ENCODE results near the gene NRGN. TPM values are rescaled to one million over a fixed set of nuclear protein-coding genes. Genes with fewer than 3 reads are reported as not detected.

Gene NRGN
- total RNA-seq, 1 experiment from 2014 or later, result 5.8 TPM

DNA sequence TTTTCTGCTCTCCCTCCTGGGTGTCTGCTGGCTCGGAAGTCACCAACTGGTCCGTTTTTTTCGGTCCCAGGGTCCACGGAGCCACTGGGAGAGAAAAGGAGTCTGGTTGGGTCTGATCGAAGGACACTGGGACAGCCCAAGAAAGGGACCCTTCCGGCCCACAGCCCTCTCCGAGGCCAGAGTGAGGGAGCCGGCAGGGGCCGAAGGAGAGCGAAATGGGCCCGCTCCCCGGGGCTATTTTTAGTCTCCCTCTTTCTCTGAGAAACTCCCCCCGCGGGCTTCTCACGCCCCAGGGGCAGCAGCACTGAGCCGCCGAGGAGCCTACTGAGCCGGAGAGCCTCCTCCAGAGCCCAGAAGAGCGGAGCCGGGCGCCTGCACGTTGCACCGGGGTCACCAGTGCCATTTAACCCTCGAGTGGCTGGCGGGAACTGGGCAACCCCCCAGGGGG lies 20.5 kb downstream of the NRGN start:
- H3K4me1 Mint-ChIP-seq (ENCODE audit: low read depth, unreplicated experiment), result peaks cover 8% of the 10 kb centered on the region
- H3K9me3 Mint-ChIP-seq (ENCODE audit: low read depth, unreplicated experiment), result no peaks in the 10 kb centered on the region
- H3K27me3 Mint-ChIP-seq (ENCODE audit: unreplicated experiment), result no peaks in the 10 kb centered on the region
- no peak overlapping the region for H3K4me3 Mint-ChIP-seq (ENCODE audit: low read depth, unreplicated experiment)
- peaks cover 16% of the 10 kb centered on the region for H3K36me3 Mint-ChIP-seq (ENCODE audit: insufficient read depth, unreplicated experiment)
- H3K27ac Mint-ChIP-seq (ENCODE audit: unreplicated experiment), result no peak overlapping the region
- CTCF ChIA-PET, result no interaction called here
- intact Hi-C loops (cut with micrococcal nuclease; ENCODE audit: unreplicated experiment), result loop anchor here (5.0 kb wide), 1 partner anchor 37 kb away; no protein-coding TSS in a partner anchor
- no peak for TF ChIP-seq CTCF (IDR thresholded peaks at IDR 0.05; ENCODE audit: unreplicated experiment)
- DNase-seq, result no peak
- BruUV-seq (replicated peaks), result no TSS peak

GRCh38 chr11:124760806-124761205 lies 21.1 kb downstream of the NRGN start:
- no peak for TF ChIP-seq CTCF (IDR thresholded peaks at IDR 0.05; ENCODE audit: unreplicated experiment)
- H3K4me3 Mint-ChIP-seq (ENCODE audit: low read depth, unreplicated experiment), result no peak overlapping the region
- peaks cover 8% of the 10 kb centered on the region for H3K4me1 Mint-ChIP-seq (ENCODE audit: low read depth, unreplicated experiment)
- BruUV-seq (replicated peaks), result no TSS peak
- DNase-seq, result no peak
- CTCF ChIA-PET, result interaction anchor here (2.9 kb wide), 1 partner anchor 14 kb away, joined by 13 read pairs; no protein-coding TSS in a partner anchor
- intact Hi-C loops (cut with micrococcal nuclease; ENCODE audit: unreplicated experiment), result loop anchor here (5.0 kb wide), 1 partner anchor 36 kb away; no protein-coding TSS in a partner anchor
- no peaks in the 10 kb centered on the region for H3K9me3 Mint-ChIP-seq (ENCODE audit: low read depth, unreplicated experiment)
- peaks cover 16% of the 10 kb centered on the region for H3K36me3 Mint-ChIP-seq (ENCODE audit: insufficient read depth, unreplicated experiment)
- no peaks in the 10 kb centered on the region for H3K27me3 Mint-ChIP-seq (ENCODE audit: unreplicated experiment)
- no peak overlapping the region for H3K27ac Mint-ChIP-seq (ENCODE audit: unreplicated experiment)

- Mint-ChIP-seq H3K36me3 (ENCODE audit: insufficient read depth, unreplicated experiment) (peaks cover 16% of the 10 kb centered on the region), H3K4me3 (ENCODE audit: low read depth, unreplicated experiment) (peak overlapping the region; percentile 72), H3K9me3 (ENCODE audit: low read depth, unreplicated experiment) (no peaks in the 10 kb centered on the region), H3K27ac (ENCODE audit: unreplicated experiment) (no peak overlapping the region), H3K27me3 (ENCODE audit: unreplicated experiment) (no peaks in the 10 kb centered on the region), H3K4me1 (ENCODE audit: low read depth, unreplicated experiment) (peaks cover 8% of the 10 kb centered on the region)
- BruUV-seq (replicated peaks), result no TSS peak
- TF ChIP-seq CTCF (IDR thresholded peaks at IDR 0.05; ENCODE audit: unreplicated experiment), result no peak
- DNase-seq, result no peak
- CTCF ChIA-PET, result interaction anchor here (2.9 to 3.0 kb wide), 2 partner anchors 15 to 92 kb away, joined by 13 to 16 read pairs; no protein-coding TSS in a partner anchor
- intact Hi-C loops (cut with micrococcal nuclease; ENCODE audit: unreplicated experiment), result loop anchor here (2.0 to 5.0 kb wide), 2 partner anchors 15 to 36 kb away; no protein-coding TSS in a partner anchor
These were observed 21.8 kb downstream of the NRGN start for GRCh38 chr11:124761301-124762104.

DNA sequence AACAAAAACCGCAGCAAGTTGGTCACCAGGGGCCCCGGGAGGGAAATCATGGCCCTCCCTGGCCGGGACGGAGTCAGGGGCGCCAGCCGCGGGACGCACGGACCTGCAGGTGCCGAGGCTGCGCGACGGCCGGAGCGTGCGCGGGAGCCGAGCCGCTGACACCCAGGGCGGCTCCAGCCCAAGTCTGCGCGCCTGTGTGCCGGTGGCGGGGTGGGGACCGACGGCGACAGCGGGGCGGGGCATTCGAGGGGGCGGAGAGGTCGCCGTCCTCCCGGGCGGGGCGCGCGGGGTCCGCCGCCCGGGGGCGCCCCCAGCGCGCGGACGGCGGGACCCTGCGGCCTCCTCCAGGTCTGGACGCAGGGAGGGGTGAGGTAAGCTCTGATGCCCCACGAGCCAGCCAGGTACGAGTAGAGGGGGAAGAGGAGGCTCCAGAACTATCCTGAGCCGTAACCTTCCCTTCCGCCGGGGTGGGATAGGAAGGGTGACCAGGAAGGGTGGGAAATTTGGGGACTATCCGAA lies 22.4 kb downstream of the NRGN start, which contains the start of gene ESAM:
Gene ESAM, minus strand, starts transcription at position 186 of the 519 bp plus-strand sequence. Its CDS starts 136 bp downstream, at position 50.
- intact Hi-C loops (cut with micrococcal nuclease; ENCODE audit: unreplicated experiment), result loop anchor here (2.0 to 5.0 kb wide), 2 partner anchors 15 to 35 kb away; no protein-coding TSS in a partner anchor
- Mint-ChIP-seq H3K36me3 (ENCODE audit: insufficient read depth, unreplicated experiment) (peaks cover 16% of the 10 kb centered on the region), H3K4me3 (ENCODE audit: low read depth, unreplicated experiment) (peak within 1 kb of the TSS; percentile 72), H3K4me1 (ENCODE audit: low read depth, unreplicated experiment) (peaks cover 8% of the 10 kb centered on the region), H3K27ac (ENCODE audit: unreplicated experiment) (no peak within 1 kb of the TSS), H3K9me3 (ENCODE audit: low read depth, unreplicated experiment) (no peaks in the 10 kb centered on the region), H3K27me3 (ENCODE audit: unreplicated experiment) (no peaks in the 10 kb centered on the region)
- BruUV-seq (replicated peaks), result no TSS peak
- CTCF ChIA-PET, result interaction anchor here (2.9 to 3.0 kb wide), 2 partner anchors 16 to 93 kb away, joined by 13 to 16 read pairs; no protein-coding TSS in a partner anchor
- no peak for TF ChIP-seq CTCF (IDR thresholded peaks at IDR 0.05; ENCODE audit: unreplicated experiment)
- peak; percentile 64 for DNase-seq

Data from Calu3 (cell line).